ENCODE measurements around the gene RHOG. TPM values are rescaled to one million over a fixed set of nuclear protein-coding genes. Genes with fewer than 3 reads are reported as not detected.

RHOG gene
- total and polyA plus RNA-seq, 9 of the 15 experiments (the other 6 are each of a cell fraction or from before 2014, with no cell fraction given): 22.6 to 162 (median 80.3) TPM

DNA sequence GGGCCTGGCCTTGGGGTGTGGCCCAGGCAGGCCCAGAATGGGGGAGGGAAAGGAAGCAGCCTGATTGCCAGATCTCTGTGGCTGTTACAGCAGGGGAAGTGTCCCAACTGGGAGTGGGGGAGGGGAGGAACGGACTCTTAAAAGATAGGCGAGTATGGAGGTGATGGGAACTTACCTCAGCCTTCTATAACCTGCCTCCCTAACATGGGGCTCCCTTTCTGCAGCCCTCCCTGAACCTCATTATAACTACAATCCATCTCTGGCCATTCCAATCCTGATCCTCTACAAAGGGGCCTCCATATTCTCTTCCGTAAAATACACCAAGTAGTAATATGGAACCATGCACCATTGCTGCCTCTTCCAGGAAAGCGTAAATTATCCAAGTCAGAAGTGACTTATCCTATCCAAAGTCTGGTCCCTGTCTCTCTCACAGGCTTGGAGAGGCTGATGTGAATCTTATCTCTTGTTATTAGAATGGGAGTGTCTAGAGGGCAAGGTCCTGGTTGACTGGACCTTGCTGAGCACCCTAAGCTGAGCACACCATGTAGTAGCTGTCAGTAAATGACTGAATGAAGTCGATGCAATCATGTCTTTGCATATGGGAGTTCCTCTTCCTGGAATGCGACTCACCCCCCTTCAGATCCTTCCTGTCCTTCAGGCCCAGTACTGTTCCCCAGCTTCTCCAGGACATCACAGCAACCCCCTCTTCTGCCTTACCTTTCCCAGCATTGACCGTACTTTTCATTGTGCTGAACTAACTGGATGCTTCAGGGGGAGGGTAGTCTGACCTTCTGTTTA lies 5.9 kb downstream of the RHOG start (continued):
- TF ChIP-seq RERE (CRISPR knock-in tag; IDR thresholded peaks at IDR 0.05; ENCODE audit: borderline replicate concordance): no peak
- no peak for TF ChIP-seq XRCC4 (IDR thresholded peaks at IDR 0.05; ENCODE audit: extremely low read depth, insufficient read depth, insufficient read length)
- TF ChIP-seq WHSC1 (IDR thresholded peaks at IDR 0.05; ENCODE audit: low read length): no peak
- TF ChIP-seq SAFB2 (IDR thresholded peaks at IDR 0.05; ENCODE audit: borderline replicate concordance, low read depth, low read length, severe bottlenecking): no peak
- no peak for TF ChIP-seq FIP1L1 (IDR thresholded peaks at IDR 0.05; ENCODE audit: low read depth, low read length, poor library complexity, severe bottlenecking)
- no peak for TF ChIP-seq SMARCB1 (IDR thresholded peaks at IDR 0.05; ENCODE audit: insufficient read length, low read depth)
- TF ChIP-seq COPS2 (conservative IDR thresholded peaks at IDR 0.05): no peak
- TF ChIP-seq FOXP1 (CRISPR knock-in tag; IDR thresholded peaks at IDR 0.05): 0 out of 2 replicates have a peak, but pooled peaks have one; percentile 28
- TF ChIP-seq ZNF592 (IDR thresholded peaks at IDR 0.05): peak; percentile 72
- TF ChIP-seq RAD21 (CRISPR knock-in tag; conservative IDR thresholded peaks at IDR 0.05 in 1 of 2, IDR thresholded peaks at IDR 0.05 in 1 of 2): peak in 1 of 2 experiments; percentile 26; a peak in 1 of 4 replicates
- no peak for TF ChIP-seq ZNF212 (CRISPR knock-in tag; IDR thresholded peaks at IDR 0.05)
- no peak for TF ChIP-seq SAFB (IDR thresholded peaks at IDR 0.05; ENCODE audit: borderline replicate concordance, low read depth, low read length)
- no peak; the same call in 1 of the 2 replicates for TF ChIP-seq BACH1 (tag; IDR thresholded peaks at IDR 0.05)
- TF ChIP-seq KLF16 (IDR thresholded peaks at IDR 0.05): peak; percentile 77; the same call in 1 of the 2 replicates
- peak; percentile 72; the same call in 1 of the 2 replicates for TF ChIP-seq ZNF444 (CRISPR knock-in tag; IDR thresholded peaks at IDR 0.05)
- no peak for TF ChIP-seq JUNB (CRISPR knock-in tag; conservative IDR thresholded peaks at IDR 0.05)
- TF ChIP-seq MAX (CRISPR knock-in tag; IDR thresholded peaks at IDR 0.05): no peak
- TF ChIP-seq ESRRB (CRISPR knock-in tag; IDR thresholded peaks at IDR 0.05; ENCODE audit: borderline replicate concordance): no peak

Measured in K562 (cell line).